DND-41 (cell line): Measurements from ENCODE around the gene PTGFRN.

Experiments
- ATAC-seq: fragments of 200-7000 bp; cut with Tn5 transposase; 3 replicates; pipeline ENCODE4 v1.9.1; 2021; ENCODE audit warnings: low read depth; ENCODE audit not compliant: insufficient read depth
- DNase-seq: peaks from one replicate; pipeline ENCODE4 v3.0.0-alpha.2; 2020
- H2AFZ ChIP-seq: 2 replicates; pipeline ENCODE4 v1.6.0; 2012; ENCODE audit warnings: low read depth, low read length
- H3K27ac ChIP-seq: 2 replicates; pipeline ENCODE4 v1.5.1; 2012; ENCODE audit warnings: low read length, inconsistent platforms
- H3K27me3 ChIP-seq: fragments of 200-600 bp; sonication (generic); 2 replicates; pipeline ENCODE4 v1.6.0; 2012; ENCODE audit warnings: low read length, mild to moderate bottlenecking, inconsistent platforms; ENCODE audit not compliant: insufficient read depth, poor library complexity
- H3K36me3 ChIP-seq: 2 replicates; pipeline ENCODE4 v1.5.1; 2012; ENCODE audit warnings: low read length, inconsistent platforms; ENCODE audit not compliant: insufficient read depth
- H3K4me1 ChIP-seq: 2 replicates; pipeline ENCODE4 v1.5.1; 2012; ENCODE audit warnings: mild to moderate bottlenecking, low read length; ENCODE audit not compliant: insufficient read depth
- H3K4me2 ChIP-seq: 2 replicates; pipeline ENCODE4 v1.6.0; 2012; ENCODE audit warnings: mild to moderate bottlenecking, moderate library complexity, low read length, inconsistent platforms; ENCODE audit not compliant: insufficient read depth
- H3K4me3 ChIP-seq, 2 experiments: fragments of 200-600 bp in 1 of 2; shearing (Covaris generic) in 1 of 2; 2 replicates each; pipeline ENCODE4 v1.5.1; 2012 to 2016; ENCODE audit warnings: inconsistent platforms in 2 of 2, low read length in 2 of 2, mild to moderate bottlenecking in 2 of 2, low read depth in 1 of 2, moderate library complexity in 1 of 2
- H3K79me2 ChIP-seq: 2 replicates; pipeline ENCODE4 v1.6.0; 2012; ENCODE audit warnings: low read length, inconsistent platforms; ENCODE audit not compliant: insufficient read depth
- H3K9ac ChIP-seq: 2 replicates; pipeline ENCODE4 v1.6.0; 2012; ENCODE audit warnings: low read depth, mild to moderate bottlenecking, inconsistent platforms, low read length, moderate library complexity
- H3K9me3 ChIP-seq: 2 replicates; pipeline ENCODE4 v1.5.1; 2012; ENCODE audit warnings: low read length, moderate library complexity, mild to moderate bottlenecking, inconsistent platforms; ENCODE audit not compliant: insufficient read depth, severe bottlenecking
- H4K20me1 ChIP-seq: 2 replicates; pipeline ENCODE4 v1.6.0; 2012; ENCODE audit warnings: low read length; ENCODE audit not compliant: insufficient read depth
- CTCF ChIP-seq: IDR thresholded peaks from 2 replicates; pipeline ENCODE4 v1.5.1; 2012; ENCODE audit warnings: borderline replicate concordance, low read length, moderate library complexity, mild to moderate bottlenecking; ENCODE audit not compliant: poor library complexity, severe bottlenecking; ENCODE audit errors: extremely low read depth
- EZH2 ChIP-seq: IDR thresholded peaks from 3 replicates; pipeline ENCODE4 v1.6.1; 2012; ENCODE audit warnings: borderline replicate concordance, low read depth, mild to moderate bottlenecking, moderate library complexity, low read length, inconsistent platforms; ENCODE audit not compliant: severe bottlenecking

The PTGFRN gene

GRCh38 chr1:117038236-117038635, 128.5 kb downstream of the PTGFRN start:
- ATAC-seq (no peak), DNase-seq (no peak)
- Histone ChIP-seq H3K27me3 (no peaks in the 10 kb centered on the region), H3K4me2 (no peak overlapping the region), H3K36me3 (no peaks in the 10 kb centered on the region), H3K9me3 (no peaks in the 10 kb centered on the region), H3K79me2 (no peaks in the 10 kb centered on the region), H4K20me1 (no peaks in the 10 kb centered on the region), H3K9ac (no peak overlapping the region), H3K4me3 (no peak overlapping the region), H3K4me1 (no peaks in the 10 kb centered on the region), H3K27ac (no peak overlapping the region), H2AFZ (no peak overlapping the region)
- no peak for TF ChIP-seq EZH2
- TF ChIP-seq CTCF = no peak
